HEK293 (cell line): ENCODE results near the gene VPS13D.
A peak's percentile ranks its signal among the peaks of the same experiment; 100 is the strongest.

Experiments used
- CTCF ChIA-PET: fragments of 350-600 bp; formaldehyde crosslinking; extraction: SDS; loops from one replicate; lab custom pipeline; 2021; ENCODE audit warnings: antibody characterized with exemption; lab: Yijun Ruan, JAX
- POLR2A ChIA-PET: fragments of 300-600 bp; formaldehyde crosslinking; extraction: SDS; loops from one replicate; lab custom pipeline; 2020; ENCODE audit warnings: antibody characterized with exemption, inconsistent platforms; lab: Yijun Ruan, JAX
- H3K27ac ChIP-seq: fragments of 200-500 bp; sonication (Bioruptor generic); 2 replicates; pipeline ENCODE4 v1.5.1; 2014; ENCODE audit warnings: low read depth, low read length, control low read depth, inconsistent platforms; ENCODE audit errors: extremely low read depth
- H3K36me3 ChIP-seq, 2 experiments: fragments of 200-500 bp in 1 of 2; sonication (Bioruptor generic) in 1 of 2; 1 replicate in 1 of 2; 2 replicates in 1 of 2; pipeline ENCODE4 v1.5.1; 2014 to 2017; ENCODE audit warnings: inconsistent platforms in 2 of 2, low read length in 2 of 2; ENCODE audit not compliant: control insufficient read depth in 2 of 2, insufficient read depth in 1 of 2
- H3K4me1 ChIP-seq: fragments of 200-500 bp; sonication (Bioruptor generic); 2 replicates; pipeline ENCODE4 v1.5.1; 2014; ENCODE audit warnings: mild to moderate bottlenecking, low read length, inconsistent platforms; ENCODE audit not compliant: control insufficient read depth, insufficient read depth
- H3K4me3 ChIP-seq: 2 replicates; pipeline ENCODE4 v1.5.1; 2011; ENCODE audit warnings: low read depth, mild to moderate bottlenecking, control low read depth, low read length, moderate library complexity
- H3K9me3 ChIP-seq: fragments of 200-500 bp; sonication (Bioruptor generic); 2 replicates; pipeline ENCODE4 v1.5.1; 2014; ENCODE audit warnings: low read depth, low read length, inconsistent platforms; ENCODE audit not compliant: control insufficient read depth, insufficient read depth
- ATF2 ChIP-seq: fragments of 450-650 bp; formaldehyde crosslinking; IDR thresholded peaks from 2 replicates; pipeline ENCODE4 v1.5.1; 2016; ENCODE audit warnings: missing biosample characterization, missing genetic modification characterization, low read depth
- EGR2 ChIP-seq: fragments of 450-650 bp; formaldehyde crosslinking; IDR thresholded peaks from 2 replicates; pipeline ENCODE4 v1.5.1; 2016; ENCODE audit warnings: low read depth, missing biosample characterization, missing genetic modification characterization
- GFI1B ChIP-seq: fragments of 450-650 bp; formaldehyde crosslinking; IDR thresholded peaks from 2 replicates; pipeline ENCODE4 v1.5.1; 2016; ENCODE audit warnings: missing biosample characterization, missing genetic modification characterization
- GLIS1 ChIP-seq: fragments of 450-650 bp; formaldehyde crosslinking; IDR thresholded peaks from 2 replicates; pipeline ENCODE4 v1.5.1; 2016; ENCODE audit warnings: missing biosample characterization, missing genetic modification characterization
- GLIS2 ChIP-seq: fragments of 450-650 bp; formaldehyde crosslinking; IDR thresholded peaks from 2 replicates; pipeline ENCODE4 v1.5.1; 2016; ENCODE audit warnings: missing biosample characterization, missing genetic modification characterization
- ZBTB49 ChIP-seq: fragments of 450-650 bp; formaldehyde crosslinking; IDR thresholded peaks from 2 replicates; pipeline ENCODE4 v1.5.1; 2016; ENCODE audit warnings: missing biosample characterization, missing genetic modification characterization, low read depth
- ZFP41 ChIP-seq: fragments of 450-650 bp; formaldehyde crosslinking; IDR thresholded peaks from 2 replicates; pipeline ENCODE4 v1.5.1; 2016; ENCODE audit warnings: missing biosample characterization, missing genetic modification characterization, borderline replicate concordance
- ZNF114 ChIP-seq: fragments of 450-650 bp; formaldehyde crosslinking; IDR thresholded peaks from 2 replicates; pipeline ENCODE4 v1.5.0; 2017; ENCODE audit warnings: missing biosample characterization, missing genetic modification characterization
- ZNF138 ChIP-seq: fragments of 450-650 bp; formaldehyde crosslinking; IDR thresholded peaks from 2 replicates; pipeline ENCODE4 v1.5.1; 2016; ENCODE audit warnings: missing biosample characterization, missing genetic modification characterization, borderline replicate concordance
- ZNF148 ChIP-seq: fragments of 450-650 bp; formaldehyde crosslinking; IDR thresholded peaks from 2 replicates; pipeline ENCODE4 v1.5.0; 2017; ENCODE audit warnings: missing biosample characterization, missing genetic modification characterization, borderline replicate concordance
- ZNF155 ChIP-seq: fragments of 450-650 bp; formaldehyde crosslinking; IDR thresholded peaks from 2 replicates; pipeline ENCODE4 v1.5.1; 2016; ENCODE audit warnings: missing biosample characterization, missing genetic modification characterization
- ZNF19 ChIP-seq: fragments of 450-650 bp; formaldehyde crosslinking; IDR thresholded peaks from 2 replicates; pipeline ENCODE4; 2016; ENCODE audit warnings: missing biosample characterization, missing genetic modification characterization, low read depth
- ZNF24 ChIP-seq: fragments of 450-650 bp; formaldehyde crosslinking; IDR thresholded peaks from 2 replicates; pipeline ENCODE4 v1.5.1; 2016; ENCODE audit warnings: missing biosample characterization, missing genetic modification characterization
- ZNF274 ChIP-seq, 2 experiments: fragments of 200-500 bp in 1 of 2; fragments of 450-650 bp in 1 of 2; sonication (Bioruptor generic) in 1 of 2; formaldehyde crosslinking in 1 of 2; IDR thresholded peaks; 2 replicates each; pipeline versions ENCODE4 v1.5.1 to v1.6.1; 2014 to 2016; ENCODE audit warnings: borderline replicate concordance in 1 of 2, inconsistent platforms in 1 of 2, low read length in 1 of 2, missing biosample characterization in 1 of 2, missing genetic modification characterization in 1 of 2
- ZNF280C ChIP-seq: fragments of 450-650 bp; formaldehyde crosslinking; IDR thresholded peaks from 2 replicates; pipeline ENCODE4 v1.5.1; 2016; ENCODE audit warnings: missing biosample characterization, missing genetic modification characterization
- ZNF521 ChIP-seq: fragments of 450-650 bp; formaldehyde crosslinking; IDR thresholded peaks from 2 replicates; pipeline ENCODE4 v1.5.1; 2017; ENCODE audit warnings: missing biosample characterization, mild to moderate bottlenecking, missing genetic modification characterization
- ZNF555 ChIP-seq: fragments of 450-650 bp; formaldehyde crosslinking; conservative IDR thresholded peaks from 2 replicates; pipeline ENCODE4 v1.5.1; 2017; ENCODE audit warnings: missing biosample characterization, mild to moderate bottlenecking, missing genetic modification characterization, inconsistent platforms
- ZNF837 ChIP-seq: fragments of 450-650 bp; formaldehyde crosslinking; IDR thresholded peaks from 2 replicates; pipeline ENCODE4 v1.5.1; 2016; ENCODE audit warnings: missing biosample characterization, missing genetic modification characterization
- ZSCAN18 ChIP-seq: fragments of 450-650 bp; formaldehyde crosslinking; IDR thresholded peaks from 2 replicates; pipeline ENCODE4 v1.5.1; 2016; ENCODE audit warnings: missing biosample characterization, missing genetic modification characterization

The VPS13D gene

GRCh38 chr1:12543740-12544154, 313.9 kb downstream of the VPS13D start:
- no peaks in the 10 kb centered on the region for H3K36me3 ChIP-seq
- POLR2A ChIA-PET, result no interaction called here
- no peak overlapping the region for H3K4me3 ChIP-seq
- peaks cover 5% of the 10 kb centered on the region; the same call in 1 of the 2 replicates for H3K4me1 ChIP-seq
- CTCF ChIA-PET, result no interaction called here
- TF ChIP-seq ATF2 (tag by site-specific recombination) (peak; percentile 88), ZNF837 (tag by site-specific recombination) (no peak)
- H3K27ac ChIP-seq, result no peak overlapping the region
- H3K9me3 ChIP-seq, result no peaks in the 10 kb centered on the region

- Histone ChIP-seq H3K4me1 (peaks cover 6% of the 10 kb centered on the region; the same call in 1 of the 2 replicates), H3K4me3 (no peak overlapping the region), H3K27ac (no peak overlapping the region), H3K9me3 (no peaks in the 10 kb centered on the region), H3K36me3 (no peaks in the 10 kb centered on the region)
- TF ChIP-seq ZNF148 (tag by site-specific recombination) (no peak), GFI1B (tag by site-specific recombination) (no peak), GLIS1 (tag by site-specific recombination) (no peak), ZBTB49 (no peak), ZSCAN18 (tag by site-specific recombination) (no peak), ZNF24 (no peak), ZNF555 (tag by site-specific recombination) (no peak), ZNF138 (tag by site-specific recombination) (no peak), ZFP41 (no peak), ZNF280C (tag by site-specific recombination) (no peak), ZNF521 (tag by site-specific recombination) (no peak), EGR2 (tag by site-specific recombination) (no peak), GLIS2 (tag by site-specific recombination) (no peak), ZNF114 (tag by site-specific recombination) (no peak), ZNF155 (tag by site-specific recombination) (no peak), ZNF19 (tag by site-specific recombination) (no peak), ZNF274 (IDR thresholded peaks at IDR 0.05; ENCODE audit: low read length) (no peak), ZNF274 (tag by site-specific recombination; IDR thresholded peaks at IDR 0.05; ENCODE audit: borderline replicate concordance) (no peak)
- ChIA-PET POLR2A (no interaction called here), CTCF (no interaction called here)
Measured at GRCh38 chr1:12544357-12544756, 314.5 kb downstream of the VPS13D start.
